NCI-H2171 treated with DMSO at 0.1 percent for 48 hours (cell line): ENCODE measurements around the gene TLR5.

Experiments
- DNase-seq: peaks from one replicate; lab custom pipeline; 2025; lab: John Stamatoyannopoulos, UW

Gene TLR5

DNA sequence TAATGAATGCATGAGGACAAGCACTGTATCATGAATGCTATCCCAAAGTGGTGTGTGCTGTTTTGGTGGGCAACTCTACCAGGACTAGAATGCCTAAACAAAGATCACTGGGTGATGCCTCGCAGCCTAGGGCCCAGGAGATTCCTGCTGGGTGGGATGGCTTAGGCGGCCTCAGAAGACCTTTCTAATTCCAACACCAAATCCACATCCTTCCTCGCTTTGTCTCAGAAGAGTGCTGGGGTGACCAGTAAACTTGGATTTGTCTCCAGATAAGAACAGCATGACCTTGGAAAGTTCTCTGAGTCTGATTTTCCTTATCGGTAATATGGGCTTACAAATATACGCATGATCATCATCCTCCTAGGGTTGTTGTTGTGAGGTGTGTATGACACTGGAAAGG lies 76.6 kb downstream of the TLR5 start:
- DNase-seq: no peak

DNA sequence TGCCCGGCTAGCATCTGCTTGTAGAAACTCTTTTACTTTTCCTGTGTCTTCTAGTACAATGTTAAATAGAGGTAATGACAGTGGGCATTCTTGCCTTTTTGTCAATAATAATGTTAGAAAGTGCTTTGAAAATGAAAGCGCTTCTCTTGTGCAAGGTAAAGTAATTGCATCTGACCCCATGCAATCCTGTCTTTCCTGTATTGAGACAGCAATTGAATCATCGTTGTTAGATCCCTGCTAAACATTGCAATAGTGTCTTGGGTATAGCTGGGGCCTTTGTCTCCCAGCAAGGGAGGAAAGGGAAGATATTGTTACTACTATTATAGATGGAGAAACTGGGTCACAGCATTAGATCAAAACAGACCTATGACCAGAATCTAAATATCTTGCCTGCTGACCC lies 80.9 kb downstream of the TLR5 start:
- no peak for DNase-seq

DNA sequence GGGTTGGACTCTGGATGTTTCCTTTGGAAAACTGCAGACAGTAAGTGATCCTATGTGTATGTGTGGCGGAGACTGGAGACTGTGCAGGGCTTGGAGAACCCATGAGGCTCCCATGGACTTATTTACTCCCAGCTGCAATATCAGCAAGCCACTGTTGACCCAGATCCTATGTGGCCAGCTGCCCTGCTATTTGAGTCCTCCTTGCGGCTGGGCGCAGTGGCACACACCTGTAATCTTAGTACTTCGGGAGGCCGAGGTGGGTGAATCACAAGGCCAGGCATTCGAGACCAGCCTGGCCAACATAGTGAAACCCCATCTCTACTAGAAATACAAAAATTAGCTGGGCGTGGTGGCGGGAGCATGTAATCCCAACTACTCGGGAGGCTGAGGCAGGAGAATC lies 83.5 kb downstream of the TLR5 start:
- no peak for DNase-seq
